Measurements from ENCODE around the gene HOXC11.

- TF ChIP-seq POLR2A (IDR thresholded peaks at IDR 0.05) (no peak), CTCF (IDR thresholded peaks at IDR 0.05) (no peak), POLR2AphosphoS5 (IDR thresholded peaks at IDR 0.05) (no peak)
Observed at GRCh38 chr12:53944209-53944608, 28.7 kb upstream of the HOXC11 start.

All from prostate gland (tissue), 2 donors.